HG03439 (cell line): ENCODE data around the gene SPINT2.
A peak's percentile ranks its signal among the peaks of the same experiment; 100 is the strongest.
"Not testable (repeated sequence)": the region's sequence is repeated elsewhere in the genome, so short reads cannot be mapped to it uniquely, and the experiment has no call there.

ENCODE experiments used
- ATAC-seq: cut with Tn5 transposase; IDR thresholded peaks from one replicate; pipeline ENCODE4 v1.9.1; 2021; ENCODE audit warnings: mild to moderate bottlenecking, moderate library complexity; ENCODE audit not compliant: unreplicated experiment

The SPINT2 gene

DNA sequence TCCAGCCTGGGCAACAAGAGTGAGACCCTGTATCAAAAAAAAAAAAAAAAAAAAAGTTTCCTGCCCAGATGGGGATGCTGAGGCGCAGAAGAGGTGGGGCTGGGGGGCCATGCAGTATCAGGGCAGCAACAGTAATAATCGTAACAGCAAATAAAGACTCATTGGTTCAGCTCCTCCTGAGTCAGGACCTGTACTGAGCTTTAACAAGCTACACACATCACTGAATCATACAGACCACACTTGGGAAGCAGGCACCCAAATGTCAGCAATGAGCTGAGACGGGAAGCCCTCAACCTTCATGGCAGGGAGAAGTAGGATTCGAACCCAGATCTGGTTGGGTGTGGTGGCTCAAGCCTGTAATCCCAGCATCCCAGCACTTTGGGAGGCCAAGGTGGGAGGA lies 29.8 kb upstream of the SPINT2 start:
- ATAC-seq: no peak

DNA sequence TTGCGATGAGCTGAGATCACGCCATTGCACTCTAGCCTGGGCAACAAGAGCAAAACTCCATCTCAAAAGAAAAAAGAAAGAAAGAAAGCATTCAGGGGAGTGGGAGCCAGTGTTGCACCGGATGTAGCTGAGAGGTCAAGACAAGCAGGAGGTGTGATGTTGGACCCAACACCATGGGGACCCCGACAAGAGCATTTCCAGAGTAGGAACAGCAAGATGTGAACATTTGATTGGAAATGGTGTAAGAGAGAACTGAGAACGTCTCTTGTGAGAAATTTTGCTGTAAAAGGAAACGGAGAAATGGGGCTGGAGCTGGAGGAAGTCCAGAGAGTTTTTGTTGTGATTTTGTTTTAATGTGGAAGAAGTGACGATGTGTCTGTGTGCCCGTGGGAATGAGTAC lies 24.6 kb upstream of the SPINT2 start:
- ATAC-seq: no peak

DNA sequence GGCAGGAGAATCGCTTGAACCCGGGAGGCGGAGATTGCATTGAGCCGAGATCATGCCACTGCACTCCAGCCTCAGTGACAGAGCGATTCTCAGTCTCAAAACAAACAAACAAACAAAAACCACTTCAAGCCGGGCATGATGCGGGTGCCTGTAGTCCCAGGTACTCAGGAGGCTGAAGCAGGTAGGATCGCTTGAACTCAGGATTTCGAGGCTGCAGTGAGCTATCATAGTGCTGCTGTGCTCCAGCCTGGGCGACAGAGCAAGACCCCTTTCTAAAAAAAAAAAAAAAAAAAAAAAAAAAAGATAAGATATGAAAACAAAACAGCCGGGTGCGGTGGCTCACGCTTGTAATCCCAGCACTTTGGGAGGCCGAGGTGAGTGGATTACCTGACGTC lies 21.1 kb upstream of the SPINT2 start:
- no peak for ATAC-seq

DNA sequence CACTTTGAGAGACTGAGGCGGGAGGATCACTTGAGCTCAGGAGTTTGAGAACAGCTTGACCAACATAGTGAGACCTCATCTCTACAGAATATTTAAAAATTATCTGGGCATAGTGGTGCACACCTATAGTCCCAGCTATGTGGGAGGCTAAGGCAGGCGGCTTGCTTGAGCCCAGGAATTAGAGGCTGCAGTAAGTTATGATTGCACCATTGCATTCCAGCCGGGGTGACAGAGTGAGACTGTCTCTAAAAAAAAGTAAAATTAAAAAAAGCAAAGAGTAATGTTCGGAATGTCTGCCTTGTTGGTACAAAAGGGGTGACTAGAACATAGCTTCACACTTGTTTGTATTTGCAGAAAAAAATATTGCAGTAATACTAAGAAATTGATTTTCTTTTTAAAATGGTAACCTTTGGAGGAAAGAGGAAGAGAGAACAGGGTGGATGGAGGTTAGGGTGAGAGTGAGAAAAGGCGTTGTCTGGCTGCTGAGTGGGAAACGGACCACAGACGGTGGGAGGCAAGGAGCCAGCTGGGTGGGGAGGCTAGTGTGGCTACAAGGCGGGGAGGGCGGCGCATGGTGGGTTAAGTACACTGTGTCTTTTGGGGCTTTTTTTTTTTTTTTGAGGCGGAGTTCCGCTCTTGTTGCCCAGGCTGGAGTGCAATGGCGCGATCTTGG lies 18.4 kb upstream of the SPINT2 start:
- no peak for ATAC-seq

DNA sequence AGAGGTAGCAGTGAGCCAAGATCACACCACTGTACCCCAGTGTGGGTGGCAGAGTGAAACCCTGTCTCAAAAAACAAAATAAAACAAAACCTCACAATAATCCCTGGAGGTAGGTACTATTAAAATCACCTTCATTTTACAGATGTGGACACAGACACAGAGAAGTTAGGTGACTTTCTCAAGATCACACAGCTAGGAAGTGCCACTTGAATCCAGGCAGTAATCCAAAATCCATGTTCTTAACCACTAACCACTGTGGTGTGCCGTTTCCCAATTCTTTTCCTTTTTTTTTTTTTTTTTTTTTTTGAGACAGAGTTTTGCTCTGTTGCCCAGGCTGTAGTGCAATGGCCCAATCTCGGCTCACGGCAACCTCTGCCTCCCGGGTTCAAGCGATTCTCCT lies 17.2 kb upstream of the SPINT2 start:
- ATAC-seq: no peak

DNA sequence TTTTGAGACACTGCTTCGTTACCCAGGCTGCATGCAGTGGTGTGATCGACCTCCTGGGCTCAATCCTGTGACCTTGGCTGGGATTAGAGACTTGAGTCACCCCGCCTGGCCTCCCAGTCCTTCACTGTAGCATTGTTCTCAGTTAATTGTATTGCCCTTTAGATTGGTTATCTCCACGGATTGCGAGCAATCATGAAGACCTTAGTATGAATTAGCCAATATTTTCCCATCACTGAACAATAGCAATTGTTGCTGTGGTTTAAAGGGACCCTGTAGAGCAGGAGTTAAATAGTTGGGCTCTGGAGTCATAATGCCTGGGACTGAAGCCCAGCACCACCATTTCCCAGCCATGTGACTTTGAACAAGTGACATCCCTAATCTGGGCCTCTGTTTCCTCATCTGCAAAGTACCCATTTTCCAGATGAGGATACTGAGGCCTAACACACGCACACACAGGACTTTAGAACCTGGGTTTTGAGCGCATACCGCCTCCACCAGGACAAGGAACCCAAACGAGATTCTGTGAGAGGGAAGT lies 16.6 kb upstream of the SPINT2 start:
- no peak for ATAC-seq

DNA sequence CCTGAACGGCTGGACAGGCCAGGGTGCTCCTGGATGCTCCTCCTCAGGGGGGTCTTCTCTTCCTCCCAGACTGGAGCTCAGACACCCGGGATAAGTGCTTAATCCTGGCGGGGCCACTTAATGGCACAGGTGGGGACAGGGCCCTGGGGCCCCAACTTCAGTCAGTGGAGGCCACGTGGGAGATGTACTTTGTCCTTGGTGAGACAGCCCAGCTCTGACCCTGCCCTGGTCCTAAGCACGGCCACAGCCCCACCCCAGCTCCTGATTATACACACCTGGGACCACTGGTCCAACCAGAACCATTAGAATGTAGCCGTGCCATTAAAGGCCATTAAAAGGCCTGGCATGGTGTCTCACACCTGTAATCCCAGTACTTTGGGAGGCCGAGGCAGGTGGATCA lies 16.0 kb upstream of the SPINT2 start:
- ATAC-seq: no peak

DNA sequence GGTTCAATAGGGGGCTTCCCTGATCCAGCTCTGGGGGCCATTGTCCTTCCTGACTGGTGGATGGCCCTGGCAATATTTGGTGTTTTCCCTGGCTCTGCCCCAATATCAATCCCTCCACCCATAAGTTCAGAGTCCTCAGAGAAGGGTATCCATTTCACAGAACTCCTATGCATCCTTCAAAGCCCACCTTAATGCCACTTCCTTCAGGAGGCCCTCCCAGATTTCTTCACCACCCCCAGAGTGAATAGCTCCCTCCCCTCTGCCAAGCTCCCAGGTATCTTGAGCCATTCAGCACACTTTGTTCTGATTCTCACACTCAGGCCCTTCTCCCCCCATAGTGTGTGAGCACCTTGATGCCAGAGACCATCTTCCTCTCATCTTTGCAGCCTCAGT lies 13.9 kb upstream of the SPINT2 start:
- no peak for ATAC-seq

DNA sequence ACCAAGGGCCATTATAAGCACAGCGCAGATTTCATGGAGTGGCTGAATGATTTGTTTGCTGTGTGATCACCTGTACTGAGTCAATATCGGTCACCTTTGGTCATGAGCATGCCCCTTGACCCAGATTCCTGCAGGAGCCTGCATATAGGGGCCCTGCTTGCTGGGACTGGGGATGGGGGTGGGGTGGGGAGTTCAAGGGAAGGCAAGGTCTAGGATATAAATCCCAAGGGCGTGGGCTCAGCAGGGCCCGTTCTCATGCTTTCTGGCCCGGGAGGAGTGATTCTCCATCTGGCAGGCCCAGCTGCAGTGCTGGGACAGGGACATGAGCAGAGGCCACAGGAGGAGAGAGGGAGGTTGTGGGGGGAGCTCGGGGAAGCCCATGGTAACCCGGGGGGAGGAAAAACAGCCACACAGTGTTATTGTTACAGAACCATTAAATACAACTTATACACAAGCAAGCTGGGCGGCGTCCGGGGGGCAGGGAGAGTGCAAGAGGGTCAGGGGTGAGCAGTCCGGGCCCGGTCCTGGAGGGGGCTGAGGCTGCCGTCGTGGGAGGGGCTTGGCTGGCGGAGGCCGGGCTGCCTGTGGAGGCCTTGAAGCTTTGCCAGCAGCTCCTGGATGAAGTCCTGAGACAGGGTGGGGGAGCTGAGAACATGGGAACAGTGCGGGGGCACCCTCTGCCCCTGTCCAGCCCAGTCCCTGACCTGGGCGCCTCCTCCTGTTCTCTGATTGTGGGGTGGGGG lies 13.4 kb upstream of the SPINT2 start:
- ATAC-seq: no peak

DNA sequence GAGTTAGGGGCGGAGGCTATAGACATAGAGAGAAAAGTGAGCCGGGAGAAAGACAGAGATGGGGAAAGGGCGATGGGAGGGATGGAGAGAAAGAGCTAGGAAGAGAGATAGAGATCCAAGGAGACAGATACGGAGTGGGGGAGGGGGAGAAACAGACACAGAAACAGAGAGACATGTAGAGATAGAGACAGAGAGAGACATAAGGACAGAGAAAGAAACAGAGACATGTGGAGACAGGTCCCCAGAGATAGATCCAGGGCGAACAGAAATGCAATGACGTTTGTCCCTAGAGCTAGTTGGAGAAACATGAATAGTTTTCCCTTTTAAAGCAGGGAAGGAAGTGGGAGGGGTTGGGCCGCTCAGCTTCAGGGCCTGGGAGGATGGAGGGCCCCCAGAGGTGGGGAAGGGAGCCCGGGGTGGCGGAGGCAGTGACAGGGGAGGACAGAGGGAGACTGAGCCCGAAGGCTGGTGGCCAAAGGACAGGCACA lies 12.8 kb upstream of the SPINT2 start:
- ATAC-seq: no peak

DNA sequence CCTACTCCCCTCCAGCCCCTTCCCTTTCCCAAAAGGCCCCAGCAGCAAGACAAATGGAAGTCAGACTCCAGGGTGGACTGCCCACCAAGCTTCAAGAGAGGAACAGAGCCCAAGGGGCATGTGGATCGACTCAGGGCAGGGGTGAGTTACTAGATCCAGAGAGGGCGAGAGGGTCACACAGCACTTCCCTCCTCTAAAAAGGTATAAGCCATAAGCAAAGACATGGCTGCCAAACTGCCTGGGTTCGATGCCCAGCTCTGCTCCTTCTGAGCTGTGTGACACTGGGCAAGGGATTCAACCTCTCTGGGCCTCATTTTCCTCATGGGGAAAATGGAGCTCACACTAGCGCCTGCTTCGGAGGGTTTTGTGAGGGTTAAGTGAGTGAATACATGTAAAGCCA lies 12.0 kb upstream of the SPINT2 start:
- no peak for ATAC-seq

DNA sequence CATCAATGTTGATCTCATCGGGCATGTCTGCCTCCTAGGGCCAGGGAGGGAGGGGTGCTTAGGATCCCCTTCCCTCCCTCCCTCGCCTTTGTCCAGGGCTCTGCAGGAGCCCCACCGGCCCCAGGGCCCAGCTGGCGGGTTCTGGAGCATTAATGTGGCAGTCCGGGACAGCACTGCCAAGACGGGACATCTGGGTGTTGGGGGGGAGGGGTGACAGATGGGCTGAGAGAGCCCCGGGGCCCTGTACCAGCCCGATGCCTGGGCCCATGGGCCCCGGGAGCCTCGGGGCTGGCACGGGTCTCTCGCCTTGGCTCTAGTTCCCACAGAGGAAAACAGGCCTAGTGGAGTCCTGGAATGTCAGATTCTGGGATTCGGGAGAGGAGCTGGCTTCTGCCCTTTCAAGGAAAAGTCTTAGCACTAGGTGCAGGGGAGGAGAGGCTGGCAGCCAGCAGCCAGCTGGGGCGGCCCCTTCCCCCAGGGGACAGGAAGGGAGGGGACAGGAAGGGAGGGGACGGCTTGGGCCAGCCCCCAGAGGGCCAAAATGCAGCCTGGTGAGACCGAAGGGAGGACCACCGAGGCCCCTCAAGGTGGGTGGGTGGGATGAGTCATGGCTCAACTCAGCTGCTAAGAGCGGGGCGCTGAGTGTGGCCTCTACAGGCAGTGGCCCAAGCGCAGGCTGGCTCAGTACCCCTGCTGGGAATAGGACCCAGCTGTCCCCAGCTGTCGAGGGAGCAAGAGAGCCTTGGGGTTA lies 11.3 kb upstream of the SPINT2 start:
- ATAC-seq: no peak

DNA sequence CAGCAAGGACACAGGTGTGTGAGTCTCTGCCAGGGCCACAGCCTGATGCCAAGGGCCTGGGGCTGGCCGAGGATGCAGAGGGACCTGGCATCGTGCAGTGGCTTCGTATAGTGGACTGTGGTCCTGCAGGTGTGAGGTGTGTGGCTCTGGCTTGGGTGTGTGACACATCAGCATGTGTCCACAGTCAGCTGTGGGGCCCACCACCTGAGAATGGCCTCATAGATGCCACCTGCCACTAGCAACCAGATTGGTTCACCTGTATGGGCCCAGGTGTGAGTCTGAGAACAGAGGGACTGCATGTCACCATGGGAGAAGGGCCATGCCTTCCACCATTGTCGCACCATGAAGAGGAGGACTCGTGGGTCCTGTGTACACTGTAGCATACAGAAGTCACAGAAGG lies 10.6 kb upstream of the SPINT2 start:
- ATAC-seq: no peak

DNA sequence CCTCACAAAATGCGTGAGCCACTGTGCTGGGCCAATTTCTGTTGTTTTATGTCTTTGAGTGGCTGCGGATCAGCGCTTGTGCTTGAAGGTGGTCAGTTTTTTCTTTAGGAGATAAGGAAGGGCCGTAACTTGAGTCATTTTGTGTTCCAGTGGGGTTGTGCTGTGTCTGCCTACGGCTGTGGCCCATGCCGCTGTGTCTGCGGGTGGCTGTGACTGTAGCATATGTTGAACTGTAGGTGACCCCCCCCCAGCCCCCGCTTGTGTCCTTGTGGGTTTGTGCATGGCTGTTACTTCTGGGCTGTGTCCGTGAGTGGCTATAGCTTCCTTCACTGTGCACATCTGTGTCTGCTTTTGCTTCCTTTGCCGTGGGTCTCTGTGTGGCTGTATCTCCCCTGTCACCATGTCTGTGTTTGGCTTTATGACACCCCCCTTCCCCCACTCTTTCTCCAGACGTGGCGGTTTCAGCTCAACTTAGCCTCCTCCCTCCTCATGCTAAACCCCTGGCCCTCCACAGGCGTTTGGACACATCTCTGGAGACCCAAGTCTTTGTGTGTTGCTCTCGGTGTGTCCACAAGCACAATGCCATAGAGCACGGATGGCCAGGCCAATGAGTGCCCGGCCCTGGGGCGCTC lies 8.9 kb upstream of the SPINT2 start:
- ATAC-seq: no peak

DNA sequence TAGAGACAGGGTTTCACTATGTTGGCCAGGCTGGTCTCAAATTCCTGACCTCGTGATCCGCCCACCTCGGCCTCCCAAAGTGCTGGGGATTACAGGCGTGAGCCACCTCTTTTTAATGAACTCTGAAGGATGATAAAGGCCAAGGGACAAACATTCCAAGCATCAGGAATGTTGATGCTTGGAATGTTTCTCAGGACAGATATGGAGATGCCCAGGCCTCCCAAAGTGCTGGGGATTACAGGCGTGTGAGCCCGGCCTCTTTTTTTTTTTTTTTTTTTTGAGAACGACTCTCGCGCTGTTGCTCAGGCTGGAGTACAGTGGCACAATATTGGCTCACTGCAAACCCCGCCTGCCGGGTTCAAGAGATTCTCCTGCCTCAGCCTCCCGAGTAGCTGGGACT lies 2.4 kb upstream of the SPINT2 start:
- ATAC-seq: not testable (repeated sequence)

DNA sequence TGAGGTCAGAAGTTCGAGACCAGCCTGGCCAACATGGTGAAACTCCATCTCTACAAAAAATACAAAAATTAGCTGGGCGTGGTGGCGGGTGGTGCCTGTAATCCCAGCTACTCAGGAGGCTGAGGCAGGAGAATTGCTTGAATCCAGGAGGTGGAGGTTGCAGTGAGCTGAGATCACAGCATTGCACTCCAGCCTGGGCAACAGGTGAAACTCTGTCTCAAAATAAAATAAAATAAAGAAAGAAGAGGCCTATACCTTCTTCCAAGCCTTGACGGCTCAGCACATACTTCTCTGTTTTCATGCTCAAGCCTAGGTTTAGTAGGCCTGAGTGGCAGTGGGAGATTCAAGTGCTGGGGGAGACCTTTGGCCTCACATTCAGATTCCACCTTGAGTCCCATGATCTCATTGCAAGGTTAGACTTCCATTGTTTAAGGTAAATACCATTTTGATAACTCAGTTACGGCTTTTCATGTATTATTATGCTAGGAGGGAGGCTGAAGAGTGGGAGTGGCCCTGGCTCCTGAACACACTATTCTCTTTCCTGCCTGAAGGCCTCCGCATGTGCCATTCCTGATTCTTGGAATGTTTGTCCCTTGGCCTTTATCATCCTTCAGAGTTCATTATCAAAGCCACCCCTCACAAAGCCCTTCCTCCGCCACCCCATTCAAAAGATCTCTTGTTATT lies 1.6 kb upstream of the SPINT2 start:
- ATAC-seq: no peak

DNA sequence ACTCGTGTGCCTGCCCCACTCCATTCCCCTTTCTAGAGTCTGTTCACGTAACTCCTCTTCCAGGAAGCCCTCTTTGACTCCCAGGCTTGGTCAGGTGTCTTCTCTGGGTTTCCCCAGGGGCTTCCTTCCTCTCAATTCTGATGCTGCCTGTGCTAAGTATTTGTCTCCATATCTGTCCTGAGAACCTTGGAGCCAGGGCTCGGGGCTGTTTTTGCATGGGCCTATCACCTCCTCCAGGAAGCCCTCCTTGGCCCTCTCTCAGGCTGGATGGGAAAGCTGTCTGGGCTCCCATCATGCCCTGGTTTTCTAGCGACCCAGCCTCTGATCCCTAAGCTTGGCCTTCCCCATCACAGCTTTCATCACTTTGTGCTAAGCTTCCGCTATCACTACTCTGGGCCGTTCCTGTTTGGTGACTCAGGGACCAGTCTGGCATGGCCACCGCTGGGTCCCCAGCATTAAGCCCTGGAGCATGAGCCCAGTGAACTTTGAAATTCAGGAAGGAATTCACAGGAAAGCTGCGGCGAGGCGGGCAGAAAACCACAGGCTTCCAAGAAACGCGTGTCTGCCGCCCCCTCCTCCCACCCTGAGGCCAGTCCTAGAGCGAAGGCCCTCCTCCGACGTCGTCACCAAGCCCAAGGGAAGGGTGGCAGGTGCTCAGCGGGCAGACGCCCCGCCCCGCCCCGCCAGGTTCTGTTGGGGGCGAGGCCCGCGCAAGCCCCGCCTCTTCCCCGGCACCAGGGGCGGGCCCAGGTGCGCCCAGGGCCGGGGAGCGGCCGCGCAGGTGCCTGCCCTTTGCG lies 486 bp upstream of the SPINT2 start:
- peak; percentile 62 for ATAC-seq

DNA sequence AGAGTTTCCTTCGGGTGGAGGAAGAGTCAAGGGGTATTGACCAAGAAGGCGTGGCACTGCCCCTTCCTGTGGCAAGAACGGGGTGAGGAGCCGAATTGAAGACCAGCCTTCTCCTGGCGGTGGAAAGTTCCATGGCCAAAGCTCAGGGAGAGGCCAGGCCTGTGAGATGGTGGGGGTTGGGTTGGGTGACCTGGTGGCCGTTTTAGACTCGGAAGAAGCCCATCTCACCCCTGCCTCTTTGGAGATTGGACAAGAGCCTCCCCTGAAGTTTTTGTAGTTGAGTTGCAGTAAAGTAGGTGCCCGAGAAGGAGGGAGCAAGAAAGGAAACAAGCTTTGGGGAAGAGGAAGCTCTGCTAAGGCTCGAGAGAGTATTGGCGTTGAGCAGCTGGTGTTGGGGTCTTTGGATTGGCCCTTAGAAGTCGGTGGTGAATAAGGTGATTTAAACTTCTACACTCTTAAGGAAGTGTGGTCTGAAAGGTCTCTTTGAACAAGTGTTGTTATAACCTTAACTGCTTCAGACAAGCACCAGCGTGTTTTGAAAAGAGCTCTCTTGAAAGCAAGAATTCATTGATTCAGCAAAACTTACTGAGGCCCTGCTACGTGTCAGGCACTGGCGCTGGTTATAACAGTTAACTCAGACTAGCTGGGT lies 964 bp downstream of the SPINT2 start:
- ATAC-seq: no peak

DNA sequence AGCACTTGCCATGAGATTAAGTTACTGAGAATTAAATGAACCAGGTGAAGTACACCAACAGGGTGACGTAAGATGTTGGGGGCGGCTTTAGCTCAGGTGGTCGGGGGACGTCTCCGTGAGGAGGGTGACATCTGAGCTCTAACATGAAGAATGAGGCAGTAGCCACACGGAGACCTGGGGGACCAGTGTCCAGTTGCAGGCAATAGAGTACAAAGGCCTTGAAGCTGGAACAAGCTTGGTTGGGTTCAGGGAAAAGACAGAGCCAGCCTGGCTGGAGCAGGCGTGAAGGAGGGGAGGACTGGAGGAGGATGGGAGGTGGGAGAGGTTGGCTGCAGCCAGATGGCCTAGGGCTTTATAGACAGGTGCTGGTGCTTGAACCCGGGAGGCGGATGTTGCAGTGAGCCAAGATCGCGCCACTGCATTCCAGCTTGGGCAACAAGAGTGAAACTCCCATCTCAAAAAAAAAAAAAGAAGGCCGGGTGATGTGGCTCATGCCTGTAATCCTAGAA lies 1.6 kb downstream of the SPINT2 start:
- no peak for ATAC-seq
